DND-41 (cell line): ENCODE data around the gene FOXP4.

Source experiments
- EZH2 ChIP-seq: IDR thresholded peaks from 3 replicates; pipeline ENCODE4 v1.6.1; 2012; ENCODE audit warnings: borderline replicate concordance, low read depth, mild to moderate bottlenecking, moderate library complexity, low read length, inconsistent platforms; ENCODE audit not compliant: severe bottlenecking
- TF ChIP-seq, protein P1 (sequence below): IDR thresholded peaks from 2 replicates; pipeline ENCODE4 v1.5.1; 2012; ENCODE audit warnings: borderline replicate concordance, low read length, moderate library complexity, mild to moderate bottlenecking; ENCODE audit not compliant: poor library complexity, severe bottlenecking; ENCODE audit errors: extremely low read depth

DNA sequence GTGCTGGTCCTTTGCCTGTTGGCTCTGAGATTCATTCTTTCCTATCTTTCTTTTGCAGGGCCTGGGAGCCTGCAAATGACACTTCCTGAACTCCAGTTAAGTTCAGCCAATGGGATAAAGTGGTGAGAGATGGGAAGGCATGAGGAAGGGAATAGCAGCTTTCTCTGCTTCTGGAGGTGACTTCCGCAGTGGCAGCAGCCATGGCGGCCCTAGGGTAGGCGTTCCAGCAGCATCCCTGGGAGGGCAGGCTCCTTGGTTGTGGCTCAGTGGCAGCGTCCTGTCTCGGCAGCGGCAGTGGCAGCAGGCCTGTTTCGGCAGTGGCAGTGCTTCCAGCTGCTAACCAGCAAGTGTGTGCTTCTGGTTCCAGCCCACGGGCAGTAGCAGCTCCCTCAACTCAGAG, 84.8 kb downstream of the FOXP4 start:
- TF ChIP-seq, protein P1, sequence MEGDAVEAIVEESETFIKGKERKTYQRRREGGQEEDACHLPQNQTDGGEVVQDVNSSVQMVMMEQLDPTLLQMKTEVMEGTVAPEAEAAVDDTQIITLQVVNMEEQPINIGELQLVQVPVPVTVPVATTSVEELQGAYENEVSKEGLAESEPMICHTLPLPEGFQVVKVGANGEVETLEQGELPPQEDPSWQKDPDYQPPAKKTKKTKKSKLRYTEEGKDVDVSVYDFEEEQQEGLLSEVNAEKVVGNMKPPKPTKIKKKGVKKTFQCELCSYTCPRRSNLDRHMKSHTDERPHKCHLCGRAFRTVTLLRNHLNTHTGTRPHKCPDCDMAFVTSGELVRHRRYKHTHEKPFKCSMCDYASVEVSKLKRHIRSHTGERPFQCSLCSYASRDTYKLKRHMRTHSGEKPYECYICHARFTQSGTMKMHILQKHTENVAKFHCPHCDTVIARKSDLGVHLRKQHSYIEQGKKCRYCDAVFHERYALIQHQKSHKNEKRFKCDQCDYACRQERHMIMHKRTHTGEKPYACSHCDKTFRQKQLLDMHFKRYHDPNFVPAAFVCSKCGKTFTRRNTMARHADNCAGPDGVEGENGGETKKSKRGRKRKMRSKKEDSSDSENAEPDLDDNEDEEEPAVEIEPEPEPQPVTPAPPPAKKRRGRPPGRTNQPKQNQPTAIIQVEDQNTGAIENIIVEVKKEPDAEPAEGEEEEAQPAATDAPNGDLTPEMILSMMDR = no peak
- no peak for TF ChIP-seq EZH2
